IPS DF 6.9 (cell line): ENCODE results near the gene SMYD3.

Experiments used
- DNase-seq: peaks from one replicate; pipeline ENCODE4 v3.0.0-alpha.2; 2013; ENCODE audit warnings: low read depth, low spot score
- H3K27ac ChIP-seq: one replicate; pipeline ENCODE4 v1.5.1; 2013; ENCODE audit warnings: low read length, control low read depth
- H3K27me3 ChIP-seq: 2 replicates; pipeline ENCODE4 v1.6.1; 2013; ENCODE audit warnings: mild to moderate bottlenecking, low read length; ENCODE audit not compliant: control insufficient read depth, insufficient read depth
- H3K36me3 ChIP-seq: 2 replicates; pipeline ENCODE4 v1.6.1; 2013; ENCODE audit warnings: low read length; ENCODE audit not compliant: control insufficient read depth, insufficient read depth
- H3K4me1 ChIP-seq: 2 replicates; pipeline ENCODE4 v1.6.1; 2013; ENCODE audit warnings: low read length; ENCODE audit not compliant: control insufficient read depth, insufficient read depth
- H3K4me3 ChIP-seq: 2 replicates; pipeline ENCODE4 v1.5.1; 2013; ENCODE audit warnings: mild to moderate bottlenecking, low read length
- H3K9me3 ChIP-seq: 2 replicates; pipeline ENCODE4 v1.6.1; 2013; ENCODE audit warnings: low read length, inconsistent platforms; ENCODE audit not compliant: control insufficient read depth, insufficient read depth
- WGBS: extraction: QIAGEN DNeasy Blood & Tissue Kit; methylation state at CpG from one replicate; pipeline ENCODE4 v1.1.7; 2013; ENCODE audit warnings: mixed read lengths, missing lambda C conversion rate; ENCODE audit not compliant: insufficient read length, insufficient coverage; 5-methylcytosine and 5-hydroxymethylcytosine counted together

The SMYD3 gene

GRCh38 chr1:245704765-245705164 lies 802.3 kb downstream of the SMYD3 start:
- no CpG with 5 or more reads among the region's 7 CpGs for WGBS
- H3K4me3 ChIP-seq = no peak overlapping the region
- no peaks in the 10 kb centered on the region for H3K9me3 ChIP-seq
- no peaks in the 10 kb centered on the region for H3K27me3 ChIP-seq
- no peak overlapping the region for H3K27ac ChIP-seq
- peaks cover 2% of the 10 kb centered on the region; the same call in 1 of the 2 replicates for H3K4me1 ChIP-seq
- no peak for DNase-seq
- no peaks in the 10 kb centered on the region for H3K36me3 ChIP-seq

- peaks cover 2% of the 10 kb centered on the region; the same call in 1 of the 2 replicates for H3K4me1 ChIP-seq
- no CpG with 5 or more reads among the region's 6 CpGs for WGBS
- no peaks in the 10 kb centered on the region for H3K27me3 ChIP-seq
- H3K9me3 ChIP-seq = no peaks in the 10 kb centered on the region
- no peaks in the 10 kb centered on the region for H3K36me3 ChIP-seq
- DNase-seq = no peak
- H3K4me3 ChIP-seq = no peak overlapping the region
- no peak overlapping the region for H3K27ac ChIP-seq
Observed at GRCh38 chr1:245704341-245704740, 802.7 kb downstream of the SMYD3 start.

GRCh38 chr1:245702346-245702745 lies 804.7 kb downstream of the SMYD3 start:
- Histone ChIP-seq H3K36me3 (no peaks in the 10 kb centered on the region), H3K9me3 (no peaks in the 10 kb centered on the region), H3K4me3 (no peak overlapping the region), H3K27me3 (no peaks in the 10 kb centered on the region), H3K27ac (no peak overlapping the region), H3K4me1 (peaks cover 2% of the 10 kb centered on the region; the same call in 1 of the 2 replicates)
- 100% methylated on average over 1 of the region's 13 CpGs for whole genome bisulfite sequencing
- no peak for DNase-seq

- H3K36me3 ChIP-seq = no peaks in the 10 kb centered on the region
- H3K4me3 ChIP-seq = no peak overlapping the region
- H3K27ac ChIP-seq = no peak overlapping the region
- H3K4me1 ChIP-seq = peaks cover 2% of the 10 kb centered on the region; the same call in 1 of the 2 replicates
- no peaks in the 10 kb centered on the region for H3K27me3 ChIP-seq
- H3K9me3 ChIP-seq = no peaks in the 10 kb centered on the region
- no CpG with 5 or more reads among the region's 7 CpGs for WGBS
- no peak for DNase-seq
Observed at GRCh38 chr1:245701631-245702030, 805.4 kb downstream of the SMYD3 start.

- no peaks in the 10 kb centered on the region for H3K9me3 ChIP-seq
- H3K4me3 ChIP-seq = no peak overlapping the region
- H3K4me1 ChIP-seq = peaks cover 2% of the 10 kb centered on the region; the same call in 1 of the 2 replicates
- H3K27ac ChIP-seq = no peak overlapping the region
- no peaks in the 10 kb centered on the region; the same call in 1 of the 2 replicates for H3K27me3 ChIP-seq
- no peaks in the 10 kb centered on the region for H3K36me3 ChIP-seq
- no CpG with 5 or more reads among the region's 13 CpGs for WGBS
- DNase-seq = no peak
Observed at GRCh38 chr1:245700631-245701030, 806.4 kb downstream of the SMYD3 start.
